ENCODE data around the gene RRH. TPM values are rescaled to one million over a fixed set of nuclear protein-coding genes. Genes with fewer than 3 reads are reported as not detected.

Gene RRH
- total RNA-seq, 4 donors from 2014 or later: not detected

DNA sequence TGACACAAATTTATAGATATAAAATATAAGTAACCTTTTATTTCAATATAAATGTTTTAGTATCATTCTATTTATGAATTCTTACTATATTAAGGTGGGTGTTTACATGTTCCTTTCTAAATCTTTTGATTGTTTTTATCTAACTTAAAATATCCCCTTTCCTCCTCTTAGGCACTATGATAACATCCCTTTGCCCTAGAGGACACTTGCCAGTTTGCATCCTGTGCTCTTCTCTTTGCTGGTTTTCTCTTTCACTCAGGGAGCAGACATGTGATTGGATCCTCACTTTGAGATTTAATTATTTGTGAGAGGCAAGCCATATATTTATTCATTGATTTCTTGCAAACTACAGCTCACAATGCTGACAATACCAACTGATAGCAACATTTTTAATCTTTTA, 36.4 kb downstream of the RRH start:
- DNase-seq: no peak
- H3K36me3 ChIP-seq: no peaks in the 10 kb centered on the region
- no peak overlapping the region for H3K4me3 ChIP-seq
- no peaks in the 10 kb centered on the region for H3K27me3 ChIP-seq
- peaks cover 0 to 8% (median 0%) of the 10 kb centered on the region in 4 donors for H3K9me3 ChIP-seq
- no peak for TF ChIP-seq CTCF (IDR thresholded peaks at IDR 0.05)
- no peak for TF ChIP-seq POLR2A (IDR thresholded peaks at IDR 0.05)
- H3K4me1 ChIP-seq: no peaks in the 10 kb centered on the region
- no peak overlapping the region for H3K27ac ChIP-seq

DNA sequence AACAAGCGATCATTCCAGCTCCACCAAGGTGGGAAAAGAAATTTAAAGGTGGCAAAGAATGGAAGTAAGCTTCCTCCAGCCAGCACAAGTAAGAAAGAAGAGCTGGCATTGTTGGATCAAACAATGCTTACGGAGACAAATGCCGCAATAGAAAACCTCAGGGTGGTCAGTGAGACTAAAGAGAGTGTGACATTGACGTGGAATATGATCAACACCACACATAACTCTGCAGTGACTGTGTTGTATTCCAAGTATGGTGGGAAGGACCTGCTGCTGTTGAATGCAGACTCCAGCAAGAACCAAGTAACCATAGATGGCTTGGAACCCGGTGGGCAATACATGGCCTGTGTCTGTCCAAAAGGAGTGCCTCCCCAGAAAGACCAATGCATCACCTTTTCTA, 42.3 kb downstream of the RRH start:
- H3K4me1 ChIP-seq: no peaks in the 10 kb centered on the region
- TF ChIP-seq CTCF (IDR thresholded peaks at IDR 0.05) (no peak), POLR2A (IDR thresholded peaks at IDR 0.05) (no peak)
- DNase-seq: no peak

GRCh38 chr4:109872065-109872464, 44.3 kb downstream of the RRH start:
- Histone ChIP-seq H3K27ac (no peak overlapping the region), H3K4me1 (no peaks in the 10 kb centered on the region), H3K9me3 (no peaks in the 10 kb centered on the region), H3K36me3 (no peaks in the 10 kb centered on the region), H3K27me3 (no peaks in the 10 kb centered on the region), H3K4me3 (no peak overlapping the region)
- DNase-seq: no peak
- TF ChIP-seq POLR2A (IDR thresholded peaks at IDR 0.05) (no peak), CTCF (IDR thresholded peaks at IDR 0.05) (no peak)

More for the DNA sequence above, 42.3 kb downstream of the RRH start:
- H3K4me3 ChIP-seq: no peak overlapping the region
- no peaks in the 10 kb centered on the region for H3K9me3 ChIP-seq
- no peak overlapping the region for H3K27ac ChIP-seq
- H3K36me3 ChIP-seq: no peaks in the 10 kb centered on the region
- no peaks in the 10 kb centered on the region for H3K27me3 ChIP-seq

- Histone ChIP-seq H3K9me3 (no peaks in the 10 kb centered on the region), H3K36me3 (no peaks in the 10 kb centered on the region), H3K4me3 (no peak overlapping the region), H3K27ac (no peak overlapping the region), H3K27me3 (no peaks in the 10 kb centered on the region), H3K4me1 (no peaks in the 10 kb centered on the region)
- no peak for DNase-seq
- TF ChIP-seq POLR2A (IDR thresholded peaks at IDR 0.05): no peak
- no peak for TF ChIP-seq CTCF (IDR thresholded peaks at IDR 0.05)
Measured at GRCh38 chr4:109872950-109873656, 45.3 kb downstream of the RRH start.

- no peak for DNase-seq
- Histone ChIP-seq H3K4me1 (no peaks in the 10 kb centered on the region), H3K27ac (no peak overlapping the region), H3K4me3 (no peak overlapping the region), H3K9me3 (no peaks in the 10 kb centered on the region), H3K36me3 (no peaks in the 10 kb centered on the region), H3K27me3 (no peaks in the 10 kb centered on the region)
- TF ChIP-seq CTCF (IDR thresholded peaks at IDR 0.05) (no peak), POLR2A (IDR thresholded peaks at IDR 0.05) (no peak)
Measured at GRCh38 chr4:109873791-109874514, 46.2 kb downstream of the RRH start.

Data from Peyer's patch (tissue), 4 donors.